Mesendoderm (in vitro differentiated cells): ENCODE data around the gene ACSS2.

ENCODE experiments used
- DNase-seq: peaks from one replicate; pipeline ENCODE4 v3.0.0; 2013
- H2AK5ac ChIP-seq: 2 replicates; pipeline ENCODE4 v1.6.1; 2013; ENCODE audit warnings: low read length, inconsistent platforms
- H2BK120ac ChIP-seq: 2 replicates; pipeline ENCODE4 v1.6.1; 2013; ENCODE audit warnings: low read depth, mild to moderate bottlenecking, low read length, moderate library complexity, mixed read lengths
- H2BK15ac ChIP-seq: replicated peaks from 2 replicates; pipeline ENCODE4 v1.6.1; 2013; ENCODE audit warnings: low read depth, mild to moderate bottlenecking, moderate library complexity
- H2BK5ac ChIP-seq: 2 replicates; pipeline ENCODE4 v1.6.1; 2013; ENCODE audit warnings: low read length, inconsistent platforms
- H3K18ac ChIP-seq: 2 replicates; pipeline ENCODE4 v1.6.1; 2013; ENCODE audit warnings: mild to moderate bottlenecking, low read length, mixed read lengths
- H3K23ac ChIP-seq: one replicate; pipeline ENCODE4 v1.6.1; 2013; ENCODE audit warnings: low read length
- H3K27ac ChIP-seq: 2 replicates; pipeline ENCODE4 v1.5.1; 2013; ENCODE audit warnings: low read depth, mild to moderate bottlenecking, inconsistent platforms, low read length, moderate library complexity
- H3K27me3 ChIP-seq: 2 replicates; pipeline ENCODE4 v1.6.1; 2013; ENCODE audit warnings: low read length, control low read depth, mild to moderate bottlenecking, inconsistent platforms; ENCODE audit not compliant: insufficient read depth, poor library complexity
- H3K36me3 ChIP-seq: 2 replicates; pipeline ENCODE4 v1.6.1; 2013; ENCODE audit warnings: low read length, inconsistent platforms; ENCODE audit not compliant: control insufficient read depth, insufficient read depth
- H3K4ac ChIP-seq: one replicate; pipeline ENCODE4 v1.6.1; 2013; ENCODE audit warnings: low read depth, mild to moderate bottlenecking, low read length, moderate library complexity
- H3K4me1 ChIP-seq: 2 replicates; pipeline ENCODE4 v1.6.1; 2013; ENCODE audit warnings: low read depth, low read length, inconsistent platforms; ENCODE audit not compliant: control insufficient read depth
- H3K4me2 ChIP-seq: 2 replicates; pipeline ENCODE4 v1.6.1; 2013; ENCODE audit warnings: low read length
- H3K4me3 ChIP-seq: 2 replicates; pipeline ENCODE4 v1.5.1; 2013; ENCODE audit warnings: mild to moderate bottlenecking, low read length
- H3K56ac ChIP-seq: one replicate; pipeline ENCODE4 v1.6.1; 2013; ENCODE audit warnings: low read length
- H3K79me1 ChIP-seq: 2 replicates; pipeline ENCODE4 v1.6.1; 2013; ENCODE audit warnings: low read length, inconsistent platforms
- H3K79me2 ChIP-seq: 2 replicates; pipeline ENCODE4 v1.6.1; 2013; ENCODE audit warnings: mild to moderate bottlenecking, low read length; ENCODE audit not compliant: control insufficient read depth, insufficient read depth
- H3K9ac ChIP-seq: 2 replicates; pipeline ENCODE4 v1.6.1; 2013; ENCODE audit warnings: low read length, inconsistent platforms
- H4K5ac ChIP-seq: one replicate; pipeline ENCODE4 v1.6.1; 2013; ENCODE audit warnings: low read length
- H4K8ac ChIP-seq: one replicate; pipeline ENCODE4 v1.6.1; 2013; ENCODE audit warnings: low read depth, mild to moderate bottlenecking, control low read depth, low read length, moderate library complexity
- WGBS: extraction: QIAGEN DNeasy Blood & Tissue Kit; methylation state at CpG from one replicate; pipeline ENCODE4 v1.1.7; 2013; ENCODE audit warnings: low lambda C conversion rate, missing lambda C conversion rate; ENCODE audit not compliant: insufficient coverage; ENCODE audit errors: extremely low coverage; 5-methylcytosine and 5-hydroxymethylcytosine counted together

The ACSS2 gene

DNA sequence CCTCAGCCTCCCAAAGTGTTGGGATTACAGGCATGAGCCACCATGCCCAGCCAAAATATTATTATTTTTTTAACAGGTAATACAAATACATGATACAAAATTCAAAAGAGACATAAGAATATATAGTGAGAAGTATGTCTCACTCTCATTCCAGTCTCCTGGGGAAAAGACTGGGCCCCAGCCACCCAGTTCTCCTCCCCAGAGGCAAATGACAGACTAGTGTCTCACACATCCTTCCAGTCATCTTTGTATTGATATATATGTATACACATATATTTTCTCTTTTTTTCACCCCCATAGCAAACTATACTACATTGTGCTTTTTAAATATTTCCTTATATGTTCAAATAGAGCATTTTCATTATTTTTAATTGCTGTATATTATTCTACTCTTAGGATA lies 70.9 kb downstream of the ACSS2 start:
- H3K23ac ChIP-seq: no peak overlapping the region
- H2BK15ac ChIP-seq: no peak overlapping the region
- H3K27me3 ChIP-seq: no peaks in the 10 kb centered on the region
- no peaks in the 10 kb centered on the region for H3K4me1 ChIP-seq
- no peak overlapping the region for H4K5ac ChIP-seq
- no peaks in the 10 kb centered on the region for H3K79me2 ChIP-seq
- H3K36me3 ChIP-seq: peaks cover 1% of the 10 kb centered on the region
- no peak overlapping the region for H2AK5ac ChIP-seq
- H3K9ac ChIP-seq: no peak overlapping the region
- no peak for DNase-seq
- H3K79me1 ChIP-seq: no peaks in the 10 kb centered on the region
- no peak overlapping the region for H3K4ac ChIP-seq
- no peak overlapping the region for H4K8ac ChIP-seq
- no peak overlapping the region for H2BK5ac ChIP-seq
- no peak overlapping the region for H3K56ac ChIP-seq
- no peak overlapping the region for H2BK120ac ChIP-seq
- no peak overlapping the region for H3K18ac ChIP-seq
- no peak overlapping the region for H3K4me3 ChIP-seq
- no peak overlapping the region for H3K4me2 ChIP-seq
- no peak overlapping the region for H3K27ac ChIP-seq

- Histone ChIP-seq H3K56ac (no peak overlapping the region), H4K8ac (no peak overlapping the region)
- no peak for DNase-seq
These were observed 71.6 kb downstream of the ACSS2 start for GRCh38 chr20:34948030-34948429.

DNA sequence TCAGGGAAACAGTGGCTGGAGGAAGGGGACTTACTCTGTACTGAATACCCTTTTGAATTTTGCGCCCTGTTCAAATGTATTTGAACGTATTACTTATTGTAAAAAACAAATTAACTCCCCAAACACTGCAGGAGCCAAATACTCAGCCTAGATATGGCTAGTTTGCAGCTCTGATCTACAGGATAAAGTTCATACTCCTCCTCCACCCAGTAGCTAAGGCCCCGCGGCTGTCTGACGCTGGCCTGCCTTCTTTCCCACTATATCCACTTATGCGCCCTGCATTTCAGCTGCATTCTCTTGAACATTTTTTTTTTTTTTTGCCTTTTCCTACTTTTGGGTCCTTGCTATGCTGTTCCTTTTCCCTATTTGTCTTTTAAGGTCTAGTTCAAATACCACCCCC lies 72.7 kb downstream of the ACSS2 start:
- no CpG with 5 or more reads among the region's 6 CpGs for WGBS

More at GRCh38 chr20:34948030-34948429, 71.6 kb downstream of the ACSS2 start:
- H3K79me1 ChIP-seq: no peaks in the 10 kb centered on the region
- no peaks in the 10 kb centered on the region for H3K79me2 ChIP-seq
- H3K27ac ChIP-seq: no peak overlapping the region
- H3K36me3 ChIP-seq: peaks cover 1% of the 10 kb centered on the region
- no peaks in the 10 kb centered on the region for H3K27me3 ChIP-seq
- H3K4me2 ChIP-seq: no peak overlapping the region
- no peak overlapping the region for H3K9ac ChIP-seq
- H3K4me3 ChIP-seq: no peak overlapping the region
- H2BK5ac ChIP-seq: no peak overlapping the region
- no peak overlapping the region for H3K23ac ChIP-seq
- H3K4me1 ChIP-seq: no peaks in the 10 kb centered on the region
- no peak overlapping the region for H4K5ac ChIP-seq
- no peak overlapping the region for H2BK120ac ChIP-seq
- H2AK5ac ChIP-seq: no peak overlapping the region
- no peak overlapping the region for H3K4ac ChIP-seq
- H2BK15ac ChIP-seq: no peak overlapping the region
- no peak overlapping the region for H3K18ac ChIP-seq

DNA sequence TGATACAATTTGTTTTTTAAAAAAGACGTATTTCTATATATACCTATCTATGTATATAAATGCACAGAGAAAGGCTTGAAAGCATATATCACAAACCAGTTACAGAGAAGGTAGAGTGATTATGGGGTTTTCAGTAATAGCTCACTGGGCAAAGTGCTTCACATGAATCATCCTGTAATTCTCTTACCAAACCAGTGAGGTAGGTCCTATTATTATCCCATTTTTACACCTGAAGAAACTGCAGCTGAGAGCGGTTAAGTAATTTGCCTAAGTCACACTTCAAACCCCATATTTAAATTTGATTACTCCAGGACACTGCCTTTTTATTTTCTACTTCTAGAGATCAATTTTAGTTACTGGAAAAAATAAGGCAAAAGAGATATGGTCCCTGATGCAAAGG lies 74.8 kb downstream of the ACSS2 start:
- H3K4ac ChIP-seq: no peak overlapping the region
- no peak overlapping the region for H3K4me3 ChIP-seq
- no peaks in the 10 kb centered on the region for H3K79me1 ChIP-seq
- no peak overlapping the region for H2AK5ac ChIP-seq
- H2BK120ac ChIP-seq: no peak overlapping the region
- H3K79me2 ChIP-seq: no peaks in the 10 kb centered on the region
- no peak overlapping the region for H3K9ac ChIP-seq
- H3K4me2 ChIP-seq: no peak overlapping the region
- H3K23ac ChIP-seq: no peak overlapping the region
- H4K8ac ChIP-seq: no peak overlapping the region
- H4K5ac ChIP-seq: no peak overlapping the region
- no peak overlapping the region for H3K56ac ChIP-seq
- H3K27me3 ChIP-seq: no peaks in the 10 kb centered on the region
- no peaks in the 10 kb centered on the region for H3K36me3 ChIP-seq
- H3K27ac ChIP-seq: no peak overlapping the region
- no CpG with 5 or more reads among the region's 2 CpGs for WGBS
- peaks cover 2% of the 10 kb centered on the region for H3K4me1 ChIP-seq
- no peak overlapping the region for H2BK5ac ChIP-seq
- DNase-seq: no peak
- no peak overlapping the region for H3K18ac ChIP-seq
- H2BK15ac ChIP-seq: no peak overlapping the region

More for the DNA sequence above, 72.7 kb downstream of the ACSS2 start:
- no peak overlapping the region for H2BK15ac ChIP-seq
- H3K27ac ChIP-seq: no peak overlapping the region
- DNase-seq: no peak
- H3K4ac ChIP-seq: no peak overlapping the region
- H3K18ac ChIP-seq: no peak overlapping the region
- no peaks in the 10 kb centered on the region for H3K79me2 ChIP-seq
- no peak overlapping the region for H3K4me3 ChIP-seq
- no peak overlapping the region for H4K8ac ChIP-seq
- no peak overlapping the region for H4K5ac ChIP-seq
- no peak overlapping the region for H2BK5ac ChIP-seq
- H3K23ac ChIP-seq: no peak overlapping the region
- no peak overlapping the region for H2AK5ac ChIP-seq
- H3K79me1 ChIP-seq: no peaks in the 10 kb centered on the region
- H3K4me1 ChIP-seq: no peaks in the 10 kb centered on the region
- no peak overlapping the region for H3K9ac ChIP-seq
- no peak overlapping the region for H2BK120ac ChIP-seq
- no peak overlapping the region for H3K4me2 ChIP-seq
- no peaks in the 10 kb centered on the region for H3K27me3 ChIP-seq
- no peak overlapping the region for H3K56ac ChIP-seq
- H3K36me3 ChIP-seq: no peaks in the 10 kb centered on the region

DNA sequence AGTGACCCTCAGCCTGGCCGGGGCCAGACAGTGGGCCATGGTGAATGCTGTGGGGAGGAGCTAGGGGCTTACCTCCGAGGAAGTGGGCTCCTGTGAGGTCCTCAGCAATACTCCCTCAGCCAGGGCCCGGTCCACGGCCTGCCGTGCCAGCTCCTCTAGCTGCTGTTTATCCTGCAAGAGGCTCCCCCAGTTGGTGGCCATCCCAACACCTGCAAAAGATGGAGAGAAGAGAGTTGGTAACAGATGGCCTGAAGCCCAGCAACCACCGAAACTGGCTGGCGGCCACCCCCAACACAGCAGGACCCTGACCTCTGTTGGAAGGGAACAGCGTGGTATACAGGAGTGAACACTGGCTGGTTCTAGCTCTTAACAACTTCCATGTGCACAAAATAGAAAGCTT lies 75.2 kb downstream of the ACSS2 start:
- peaks cover 2% of the 10 kb centered on the region for H3K4me1 ChIP-seq
- no peak overlapping the region for H3K27ac ChIP-seq
- no peak overlapping the region for H2BK5ac ChIP-seq
- no peak overlapping the region for H3K56ac ChIP-seq
- H3K9ac ChIP-seq: no peak overlapping the region
- no peak overlapping the region for H3K4ac ChIP-seq
- no peak overlapping the region for H3K4me3 ChIP-seq
- H4K5ac ChIP-seq: no peak overlapping the region
- H3K36me3 ChIP-seq: no peaks in the 10 kb centered on the region
- no peak overlapping the region for H3K23ac ChIP-seq
- H3K79me2 ChIP-seq: no peaks in the 10 kb centered on the region
- no peaks in the 10 kb centered on the region for H3K79me1 ChIP-seq
- no peak overlapping the region for H4K8ac ChIP-seq
- no peak overlapping the region for H2AK5ac ChIP-seq
- no peak overlapping the region for H2BK15ac ChIP-seq
- no peak overlapping the region for H3K18ac ChIP-seq
- no peak for DNase-seq
- no peak overlapping the region for H3K4me2 ChIP-seq
- H3K27me3 ChIP-seq: no peaks in the 10 kb centered on the region
- H2BK120ac ChIP-seq: no peak overlapping the region
- WGBS: no CpG with 5 or more reads among the region's 8 CpGs

DNA sequence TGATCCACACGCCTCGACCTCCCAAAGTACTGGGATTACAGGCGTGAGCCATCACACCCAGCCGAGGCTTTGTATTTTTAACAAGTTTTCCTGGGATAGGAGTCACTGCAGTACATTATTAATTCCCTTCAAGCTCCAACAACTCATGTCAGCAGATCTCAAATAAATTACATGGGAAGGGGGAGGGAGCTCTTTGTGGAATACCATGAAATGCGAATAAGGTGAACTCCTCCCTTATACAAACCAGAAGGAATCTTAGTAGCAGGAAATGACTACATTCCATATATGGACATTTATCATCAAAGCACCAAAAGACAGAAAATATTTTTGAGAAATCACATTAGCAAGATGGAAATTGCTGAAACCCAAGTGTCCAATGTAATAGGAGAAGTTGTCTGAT lies 76.3 kb downstream of the ACSS2 start:
- Histone ChIP-seq H3K27me3 (no peaks in the 10 kb centered on the region), H3K18ac (no peak overlapping the region), H2BK15ac (no peak overlapping the region), H2AK5ac (no peak overlapping the region), H3K4ac (no peak overlapping the region), H3K23ac (no peak overlapping the region), H4K5ac (no peak overlapping the region), H3K4me3 (no peak overlapping the region), H3K36me3 (no peaks in the 10 kb centered on the region), H3K79me2 (no peaks in the 10 kb centered on the region), H3K79me1 (no peaks in the 10 kb centered on the region), H2BK120ac (no peak overlapping the region), H3K4me1 (peaks cover 2% of the 10 kb centered on the region), H4K8ac (no peak overlapping the region), H3K27ac (no peak overlapping the region), H3K9ac (no peak overlapping the region), H2BK5ac (no peak overlapping the region), H3K4me2 (no peak overlapping the region), H3K56ac (no peak overlapping the region)
- no peak for DNase-seq
- WGBS: no CpG with 5 or more reads among the region's 5 CpGs
